ENCODE measurements around the gene PATE4. TPM values are rescaled to one million over a fixed set of nuclear protein-coding genes. Genes with fewer than 3 reads are reported as not detected.

Gene PATE4, protein sequence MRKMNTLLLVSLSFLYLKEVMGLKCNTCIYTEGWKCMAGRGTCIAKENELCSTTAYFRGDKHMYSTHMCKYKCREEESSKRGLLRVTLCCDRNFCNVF
- not detected for total RNA-seq

DNA sequence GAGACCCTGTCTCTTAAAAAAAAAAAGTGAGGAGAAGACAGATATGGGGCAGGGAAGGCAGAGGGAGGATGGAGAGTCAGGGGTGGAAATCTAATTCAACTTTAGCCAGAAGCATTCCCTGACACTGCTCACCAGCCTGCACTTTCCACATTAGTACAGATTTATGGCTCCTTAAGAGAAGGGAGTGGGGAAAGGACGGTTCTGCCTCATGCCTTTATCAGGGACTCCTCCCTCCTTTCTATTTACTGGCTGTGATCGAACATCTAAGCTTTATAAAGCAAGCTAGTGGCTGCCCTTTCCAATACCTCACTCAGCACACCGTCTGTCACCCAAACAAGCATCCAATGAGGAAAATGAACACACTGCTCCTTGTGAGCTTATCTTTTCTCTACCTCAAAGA lies at the start of gene PATE4:
TSS of gene PATE4 (plus strand) at position 301 of the 400 bp plus-strand sequence. CDS start at position 345, 44 bp downstream.
- TF ChIP-seq POLR2A (IDR thresholded peaks at IDR 0.05) (no peak), CTCF (IDR thresholded peaks at IDR 0.05) (no peak)
- no peaks in the 10 kb centered on the region for H3K4me1 ChIP-seq
- no peak within 1 kb of the TSS for H3K4me3 ChIP-seq
- DNase-seq = no peak
- H3K27me3 ChIP-seq = no peaks in the 10 kb centered on the region
- H3K36me3 ChIP-seq = no peaks in the 10 kb centered on the region
- H3K9me3 ChIP-seq = no peaks in the 10 kb centered on the region
- H3K27ac ChIP-seq = no peak within 1 kb of the TSS

- no peak for DNase-seq
- Histone ChIP-seq H3K4me3 (no peak overlapping the region), H3K9me3 (no peaks in the 10 kb centered on the region), H3K27me3 (no peaks in the 10 kb centered on the region), H3K27ac (no peak overlapping the region), H3K4me1 (no peaks in the 10 kb centered on the region), H3K36me3 (no peaks in the 10 kb centered on the region)
- TF ChIP-seq POLR2A (IDR thresholded peaks at IDR 0.05) = no peak
- TF ChIP-seq CTCF (IDR thresholded peaks at IDR 0.05) = no peak
Measured at GRCh38 chr11:125784678-125785077, 48.4 kb upstream of the PATE4 start.

- H3K27me3 ChIP-seq = no peaks in the 10 kb centered on the region
- H3K9me3 ChIP-seq = no peaks in the 10 kb centered on the region
- H3K4me3 ChIP-seq = no peak within 1 kb of the TSS
- TF ChIP-seq CTCF (IDR thresholded peaks at IDR 0.05) (no peak), POLR2A (IDR thresholded peaks at IDR 0.05) (no peak)
- no peak for DNase-seq
- no peaks in the 10 kb centered on the region for H3K36me3 ChIP-seq
- no peaks in the 10 kb centered on the region for H3K4me1 ChIP-seq
- no peak within 1 kb of the TSS for H3K27ac ChIP-seq
Measured at GRCh38 chr11:125787827-125788226, 45.3 kb upstream of the PATE4 start, which contains the start of gene PATE3. Gene PATE3, plus strand, starts transcription at chr11:125788127. Its CDS starts 25 bp downstream, at chr11:125788152.

DNA sequence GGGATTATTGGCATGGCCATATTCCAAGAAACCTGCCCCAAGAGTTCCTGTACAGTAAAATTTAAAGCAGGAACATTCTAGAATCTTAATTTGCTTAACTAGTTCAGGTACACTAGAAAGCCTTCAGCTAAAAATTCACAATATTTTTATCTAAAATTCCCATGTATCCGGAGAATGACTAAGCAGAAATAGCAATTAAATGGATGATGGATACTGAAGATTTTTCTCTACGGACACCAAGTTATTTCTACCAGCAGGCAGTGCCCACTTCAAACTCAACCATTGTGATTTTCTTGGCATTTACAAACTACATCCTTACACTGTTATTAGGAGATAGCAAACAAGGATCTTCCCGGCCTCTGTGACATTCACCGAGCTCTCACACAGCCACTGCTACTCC lies 42.3 kb upstream of the PATE4 start:
- no peak for TF ChIP-seq CTCF (IDR thresholded peaks at IDR 0.05)
- DNase-seq = no peak
- H3K27ac ChIP-seq = no peak overlapping the region

GRCh38 chr11:125797641-125798040 lies 35.5 kb upstream of the PATE4 start:
- Histone ChIP-seq H3K4me3 (no peak overlapping the region), H3K27me3 (no peaks in the 10 kb centered on the region), H3K4me1 (no peaks in the 10 kb centered on the region), H3K9me3 (no peaks in the 10 kb centered on the region), H3K36me3 (no peaks in the 10 kb centered on the region), H3K27ac (no peak overlapping the region)
- TF ChIP-seq CTCF (IDR thresholded peaks at IDR 0.05) = no peak
- no peak for TF ChIP-seq POLR2A (IDR thresholded peaks at IDR 0.05)
- DNase-seq = no peak

More for the DNA sequence above, 42.3 kb upstream of the PATE4 start:
- Histone ChIP-seq H3K4me3 (no peak overlapping the region), H3K4me1 (no peaks in the 10 kb centered on the region), H3K27me3 (no peaks in the 10 kb centered on the region), H3K36me3 (no peaks in the 10 kb centered on the region), H3K9me3 (no peaks in the 10 kb centered on the region)

DNA sequence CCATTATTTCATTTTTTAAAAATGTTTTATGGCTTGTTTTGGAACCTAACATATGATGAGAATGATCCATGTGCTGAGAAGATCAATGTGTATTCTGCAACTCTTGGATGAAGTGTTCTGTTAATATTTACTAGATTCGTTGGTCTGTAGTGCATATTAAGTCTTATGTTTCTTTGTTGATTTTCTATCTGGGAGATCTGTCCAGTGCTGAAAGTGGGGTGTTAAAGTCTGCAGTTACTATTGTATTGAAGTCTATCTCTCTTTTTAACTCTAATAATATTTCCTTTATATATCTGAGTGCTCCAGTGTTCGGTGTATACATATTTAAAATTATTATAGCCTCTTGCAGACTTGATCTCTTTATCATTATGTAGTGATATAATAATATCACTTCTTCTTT lies 33.3 kb upstream of the PATE4 start:
- H3K4me1 ChIP-seq = no peaks in the 10 kb centered on the region
- H3K4me3 ChIP-seq = no peak overlapping the region
- no peak for TF ChIP-seq CTCF (IDR thresholded peaks at IDR 0.05)
- TF ChIP-seq POLR2A (IDR thresholded peaks at IDR 0.05) = no peak
- no peaks in the 10 kb centered on the region for H3K27me3 ChIP-seq
- H3K9me3 ChIP-seq = no peaks in the 10 kb centered on the region
- no peaks in the 10 kb centered on the region for H3K36me3 ChIP-seq
- no peak for DNase-seq
- no peak overlapping the region for H3K27ac ChIP-seq
